RPMI7951 (cell line): ENCODE measurements around the gene RPUSD2. TPM values are rescaled to one million over a fixed set of nuclear protein-coding genes. Genes with fewer than 3 reads are reported as not detected.
"Not testable (repeated sequence)": the region's sequence is repeated elsewhere in the genome, so short reads cannot be mapped to it uniquely, and the experiment has no call there.

Experiments used
- DNase-seq: peaks from one replicate; pipeline ENCODE4 v3.0.0-alpha.2; 2012; ENCODE audit warnings: low read depth
- total RNA-seq: library from RNA; depleted of rRNA; stranded (reverse); fragments of >200 nt; shearing (Covaris generic); gene quantifications from 2 replicates; pipeline ENCODE4 v1.2.3, GENCODE V29; 2014

Gene RPUSD2
- total RNA-seq, 1 experiment from 2014 or later = 13.2 TPM

- DNase-seq = no peak
These were observed 3.5 kb upstream of the RPUSD2 start for GRCh38 chr15:40565333-40566238.

- peak; percentile 45 for DNase-seq
These were observed 2.0 kb upstream of the RPUSD2 start for GRCh38 chr15:40567111-40567510.

GRCh38 chr15:40575113-40575512 lies 6.0 kb downstream of the RPUSD2 start:
- no peak for DNase-seq

- DNase-seq = not testable (repeated sequence)
These were observed 7.8 kb downstream of the RPUSD2 start for GRCh38 chr15:40576914-40577313.

DNA sequence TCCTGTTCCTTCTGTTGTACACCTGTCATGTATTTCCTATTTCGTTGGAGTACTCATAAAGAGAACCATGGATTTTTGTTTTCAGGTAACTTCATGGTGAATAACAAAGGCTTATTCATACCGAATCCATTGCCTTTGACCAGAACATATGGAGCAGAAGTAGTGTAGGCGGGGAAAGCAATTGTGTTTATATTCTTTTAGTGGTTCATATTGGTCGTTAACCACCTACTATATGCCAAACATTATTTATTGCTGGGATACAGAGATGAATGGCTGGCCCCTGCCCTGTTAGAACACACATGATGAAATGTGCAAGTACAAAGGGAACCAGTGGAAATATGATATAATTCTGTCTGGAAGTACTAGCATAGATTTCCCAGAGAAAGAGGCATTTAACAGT lies 9.8 kb downstream of the RPUSD2 start:
- no peak for DNase-seq

GRCh38 chr15:40581796-40582195 lies 12.7 kb downstream of the RPUSD2 start:
- DNase-seq = not testable (repeated sequence)

- peak; percentile 51 for DNase-seq
These were observed 13.7 kb downstream of the RPUSD2 start for GRCh38 chr15:40582726-40583246.

- DNase-seq = no peak
These were observed 15.1 kb downstream of the RPUSD2 start for GRCh38 chr15:40584191-40584590.

DNA sequence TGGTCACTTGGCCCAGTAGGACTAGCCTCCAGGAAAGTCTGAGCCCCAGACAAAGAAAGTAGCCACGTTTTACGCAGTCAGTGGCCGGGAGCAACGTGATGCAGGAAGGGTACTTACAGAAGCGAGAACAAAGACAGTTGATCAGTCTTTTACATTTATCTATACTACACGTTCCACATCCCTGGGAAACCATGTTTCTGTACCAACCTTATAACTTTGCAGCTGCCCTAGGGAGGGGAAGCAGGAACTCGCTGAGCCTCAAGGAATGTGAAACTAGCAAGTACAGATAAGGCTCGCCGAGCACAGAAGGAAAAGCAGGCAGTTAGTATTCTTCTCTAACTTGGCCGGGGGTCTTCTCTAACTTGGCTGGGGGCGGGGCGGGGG lies 21.6 kb downstream of the RPUSD2 start:
- peak; percentile 20 for DNase-seq

- no peak for DNase-seq
These were observed 22.3 kb downstream of the RPUSD2 start for GRCh38 chr15:40591389-40591788.

DNA sequence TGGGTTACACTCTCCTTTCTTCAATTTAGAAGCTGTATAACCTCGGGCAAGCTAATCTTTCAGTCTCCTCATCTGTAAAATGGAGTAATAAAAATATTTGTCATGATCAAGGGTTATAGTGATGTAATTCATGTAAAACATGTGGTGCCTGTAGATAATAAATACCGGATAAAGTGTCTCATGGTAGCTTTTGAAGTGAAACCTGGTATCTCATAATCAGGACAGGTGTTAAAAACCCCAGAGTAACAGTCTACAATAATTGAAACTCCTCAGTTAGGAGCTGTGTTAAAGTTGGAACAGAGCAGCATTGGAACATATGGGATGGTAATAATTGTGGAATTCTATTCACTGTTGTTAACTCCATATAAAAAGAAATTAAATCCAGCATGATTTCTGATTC lies 24.1 kb downstream of the RPUSD2 start:
- no peak for DNase-seq

GRCh38 chr15:40593588-40594428 lies 24.7 kb downstream of the RPUSD2 start, which contains the start of gene KNL1:
Gene KNL1 (plus strand): TSS chr15:40594249. CDS start chr15:40602932, 8,683 bp downstream.
- peak; percentile 93 for DNase-seq

- DNase-seq = peak; percentile 75
These were observed 25.3 kb downstream of the RPUSD2 start for GRCh38 chr15:40594429-40594836.

GRCh38 chr15:40595219-40595618 lies 26.1 kb downstream of the RPUSD2 start:
- no peak for DNase-seq

DNA sequence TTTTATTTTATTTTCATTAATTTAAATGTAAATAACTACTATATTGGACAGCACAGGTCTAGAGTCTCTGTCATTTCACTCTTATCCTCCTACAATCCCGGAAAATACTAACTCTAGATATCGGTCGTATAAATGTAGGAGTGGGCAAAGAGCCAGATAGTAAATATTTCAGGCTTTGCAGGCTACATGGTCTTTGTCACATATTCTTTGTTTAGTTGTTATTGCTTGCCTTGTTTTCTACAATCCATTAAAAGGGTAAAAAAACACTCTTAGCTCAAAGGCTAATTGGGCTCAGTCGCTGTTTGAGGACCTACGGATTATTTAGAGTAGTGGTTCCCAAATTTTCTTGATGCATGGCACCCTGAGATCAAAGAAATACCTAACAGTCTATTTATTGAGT lies 26.7 kb downstream of the RPUSD2 start:
- no peak for DNase-seq

DNA sequence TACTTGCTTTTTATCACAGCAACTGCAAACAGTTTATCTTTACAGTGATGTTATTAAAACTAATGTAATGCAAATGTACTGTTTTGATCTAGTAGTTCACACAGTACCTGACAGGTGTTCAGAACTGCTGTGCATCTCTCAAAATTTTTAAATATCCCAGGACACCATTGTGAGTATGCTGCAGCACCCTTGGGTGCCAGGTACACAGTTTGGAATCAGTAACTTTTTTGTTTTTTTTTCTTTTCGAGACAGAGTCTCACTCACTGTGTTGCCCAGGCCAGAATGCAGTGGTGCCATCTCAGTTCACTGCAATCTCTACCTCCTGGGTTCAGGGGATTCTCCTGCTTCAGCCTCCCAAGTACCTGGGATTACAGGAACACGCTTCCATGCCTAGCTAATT lies 27.9 kb downstream of the RPUSD2 start:
- no peak for DNase-seq

DNA sequence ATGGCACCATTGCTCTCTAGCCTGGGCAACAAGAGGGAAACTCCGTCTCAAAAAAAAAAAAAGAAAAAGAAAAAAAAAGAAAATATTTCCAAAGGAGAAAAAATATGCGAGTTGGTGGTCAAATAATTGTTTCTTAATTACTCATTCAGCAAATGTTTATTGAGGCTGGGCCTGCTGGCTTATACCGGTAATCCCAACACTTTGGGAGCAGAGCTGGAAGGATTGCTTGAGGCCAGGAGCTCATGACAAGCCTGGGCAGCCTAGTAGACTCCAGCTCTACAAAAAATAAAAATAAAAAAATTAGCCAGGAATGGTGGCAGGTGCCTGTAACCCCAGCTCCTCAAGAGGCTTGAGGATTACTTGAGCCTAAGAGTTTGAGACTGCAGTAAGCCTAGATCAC lies 29.0 kb downstream of the RPUSD2 start:
- no peak for DNase-seq

DNA sequence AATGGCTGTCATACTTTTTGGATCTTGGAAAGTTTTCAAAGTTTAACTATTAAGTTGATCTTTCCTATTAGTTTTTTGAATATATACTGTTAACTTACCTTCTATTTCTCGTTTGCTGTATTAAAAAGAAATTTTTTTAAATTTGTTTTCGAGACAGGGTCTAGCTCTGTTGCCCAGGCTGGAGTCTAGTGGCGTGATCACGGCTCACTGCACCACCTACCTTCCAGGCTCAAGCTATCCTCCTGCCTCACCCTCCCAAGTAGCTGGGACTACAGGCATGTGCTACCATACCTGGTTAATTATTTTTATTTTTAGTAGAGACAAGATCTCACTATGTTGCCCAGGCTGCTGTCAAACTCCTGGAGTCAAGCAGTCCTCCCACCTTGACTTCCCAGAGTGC lies 29.6 kb downstream of the RPUSD2 start:
- no peak for DNase-seq

DNA sequence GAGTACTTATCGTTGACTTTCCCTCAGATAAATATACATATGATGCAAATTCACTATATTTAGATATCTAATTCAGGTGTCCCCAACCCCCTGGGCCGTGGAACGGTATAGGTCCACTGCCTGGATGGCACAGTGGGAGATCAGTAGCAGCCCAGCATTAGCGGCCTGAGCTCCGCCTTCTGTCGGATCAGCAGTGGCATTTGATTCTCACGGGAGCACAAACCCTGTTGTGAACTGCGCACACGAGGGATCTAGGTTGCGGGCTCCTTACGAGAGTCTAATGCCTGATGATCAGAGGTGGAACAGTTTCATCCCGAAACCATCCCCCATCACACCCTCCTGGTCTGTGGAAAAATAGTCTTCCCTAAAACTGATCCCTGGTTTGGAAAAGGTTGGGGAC lies 31.9 kb downstream of the RPUSD2 start:
- DNase-seq = no peak

GRCh38 chr15:40603935-40604334 lies 34.8 kb downstream of the RPUSD2 start:
- DNase-seq = no peak

DNA sequence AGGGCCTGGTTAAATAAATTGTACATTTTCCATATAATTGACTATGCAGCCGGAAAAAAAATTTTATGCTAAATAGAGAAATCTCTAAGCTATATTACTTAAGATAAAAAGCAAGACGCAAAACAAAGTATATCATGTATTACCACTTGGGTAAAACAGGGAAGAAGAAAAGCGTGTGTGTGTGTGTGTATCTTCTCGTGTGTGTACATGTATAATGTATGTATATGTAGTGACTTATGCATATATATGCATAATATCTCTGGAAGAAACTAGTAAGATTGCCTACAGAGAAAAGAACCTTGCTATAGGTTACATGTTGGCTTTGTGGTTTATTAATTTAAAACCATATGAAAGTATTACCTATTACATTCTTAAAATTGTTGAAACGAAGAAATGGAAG lies 44.0 kb downstream of the RPUSD2 start:
- no peak for DNase-seq

- DNase-seq = no peak
These were observed 48.9 kb downstream of the RPUSD2 start for GRCh38 chr15:40618023-40618422.
